AG09309 (cell line): Measurements from ENCODE around the gene FN3KRP.

Experiments used
- DNase-seq: peaks from one replicate; pipeline ENCODE4 v3.0.0-alpha.2; 2010; ENCODE audit warnings: low read depth
- H3K4me3 ChIP-seq: 2 replicates; pipeline ENCODE4 v1.5.1; 2011; ENCODE audit warnings: mild to moderate bottlenecking, low read depth, low read length, moderate library complexity; ENCODE audit not compliant: control insufficient read depth
- CTCF ChIP-seq: IDR thresholded peaks from 2 replicates; pipeline ENCODE4 v1.5.1; 2011; ENCODE audit warnings: mild to moderate bottlenecking, low read depth, low read length, inconsistent platforms; ENCODE audit not compliant: insufficient read depth, control insufficient read depth; ENCODE audit errors: missing control alignments

Gene FN3KRP

GRCh38 chr17:82683534-82683933 is 33.0 kb upstream of the FN3KRP start:
- no peak for TF ChIP-seq CTCF
- no peak for DNase-seq
- no peak overlapping the region for H3K4me3 ChIP-seq

- H3K4me3 ChIP-seq = no peak overlapping the region
- DNase-seq = no peak
- TF ChIP-seq CTCF = no peak
These were observed 32.2 kb upstream of the FN3KRP start for GRCh38 chr17:82684228-82684841.

GRCh38 chr17:82685291-82685690 is 31.2 kb upstream of the FN3KRP start:
- DNase-seq = no peak
- TF ChIP-seq CTCF = no peak
- H3K4me3 ChIP-seq = no peak overlapping the region

GRCh38 chr17:82686366-82687324 is 29.9 kb upstream of the FN3KRP start:
- no peak for TF ChIP-seq CTCF
- no peak for DNase-seq
- no peak overlapping the region for H3K4me3 ChIP-seq

- DNase-seq = no peak
- no peak for TF ChIP-seq CTCF
- no peak overlapping the region for H3K4me3 ChIP-seq
These were observed 29.1 kb upstream of the FN3KRP start for GRCh38 chr17:82687375-82687861.

GRCh38 chr17:82687871-82688270 is 28.6 kb upstream of the FN3KRP start:
- no peak for TF ChIP-seq CTCF
- DNase-seq = no peak
- no peak overlapping the region for H3K4me3 ChIP-seq
